A172 (cell line): ENCODE data around the gene PCGF5. TPM values are rescaled to one million over a fixed set of nuclear protein-coding genes. Genes with fewer than 3 reads are reported as not detected.

Experiments used
- DNase-seq: peaks from one replicate; pipeline ENCODE4 v3.0.0-alpha.2; 2015; ENCODE audit warnings: low spot score
- total RNA-seq: library from RNA; depleted of rRNA; stranded (reverse); fragments of >200 nt; shearing (Covaris generic); gene quantifications from 2 replicates; pipeline ENCODE4 v1.2.3, GENCODE V29; 2014; rRNA removed

The PCGF5 gene
- total RNA-seq, 1 experiment from 2014 or later, result 33.6 TPM

GRCh38 chr10:91328320-91328984 lies 108.0 kb downstream of the PCGF5 start:
- DNase-seq, result peak; percentile 62

Other genes starting within 250 kb of the PCGF5 start
- 9.6 and 11.6 TPM in 2 replicates for gene HECTD2, start 189.7 kb downstream of the PCGF5 start, total RNA-seq